SK-N-MC (cell line): ENCODE data around the gene TKTL1.

ENCODE experiments used
- EZH2 ChIP-seq: fragments of 200-600 bp; sonication (generic); IDR thresholded peaks from one replicate; pipeline ENCODE4 v1.6.1; 2017; ENCODE audit warnings: antibody characterized with exemption
- POLR2AphosphoS5 ChIP-seq: IDR thresholded peaks from 2 replicates; pipeline ENCODE4 v1.6.1; 2012; ENCODE audit warnings: mild to moderate bottlenecking, low read depth, low read length, borderline replicate concordance

DNA sequence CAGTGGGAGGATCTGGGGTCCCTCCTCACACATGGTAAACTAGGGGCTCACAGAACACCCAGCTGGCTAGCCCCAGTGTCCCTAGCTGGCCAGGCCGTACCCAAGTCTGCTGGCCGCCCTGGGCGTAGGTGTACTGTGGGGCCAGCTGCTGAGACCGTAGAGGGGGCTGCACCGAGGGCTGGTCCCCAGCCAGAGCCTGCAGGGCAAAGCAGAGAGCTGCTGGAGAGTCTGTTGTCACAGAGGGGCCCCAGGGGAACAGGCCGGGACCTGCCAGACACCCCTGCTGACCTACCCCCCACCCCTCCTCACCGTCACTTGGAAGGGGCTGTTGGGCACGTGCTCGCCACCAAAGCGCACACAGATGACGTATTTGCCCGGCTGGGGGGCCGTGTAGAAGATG, 58.9 kb downstream of the TKTL1 start:
- no peak for TF ChIP-seq POLR2AphosphoS5
- no peak for TF ChIP-seq EZH2
